SK-N-SH (cell line): Measurements from ENCODE around the gene PTPRK.

Experiments used
- CTCF ChIP-seq: fragments of 200-600 bp; sonication (generic); IDR thresholded peaks from 2 replicates; pipeline ENCODE4 v1.6.1; 2017; ENCODE audit warnings: antibody characterized with exemption, mild to moderate bottlenecking, moderate library complexity
- EP300 ChIP-seq, 2 experiments: IDR thresholded peaks; 2 replicates each; pipeline versions ENCODE4 v1.4.0 to v1.6.1; 2012; ENCODE audit warnings: borderline replicate concordance in 1 of 2, low read depth in 1 of 2, low read length in 1 of 2
- EZH2phosphoT487 ChIP-seq: fragments of 200-600 bp; sonication (generic); IDR thresholded peaks from 2 replicates; pipeline ENCODE4 v1.6.1; 2017; ENCODE audit warnings: low read depth, mixed run types, mild to moderate bottlenecking, antibody characterized with exemption, moderate library complexity, borderline replicate concordance
- GABPA ChIP-seq: IDR thresholded peaks from 2 replicates; pipeline ENCODE4 v1.4.0; 2012; ENCODE audit warnings: low read depth, mild to moderate bottlenecking
- GATA2 ChIP-seq: sonication (generic); formaldehyde crosslinking; IDR thresholded peaks from 2 replicates; pipeline ENCODE4 v1.5.0; 2020; ENCODE audit warnings: mild to moderate bottlenecking, missing genetic modification reagents
- MXI1 ChIP-seq: IDR thresholded peaks from 2 replicates; pipeline ENCODE4 v1.6.1; 2012; ENCODE audit warnings: mild to moderate bottlenecking, low read depth, low read length, improper control_type of control experiment
- POLR2AphosphoS5 ChIP-seq: IDR thresholded peaks from 2 replicates; pipeline ENCODE4 v1.6.1; 2012; ENCODE audit warnings: low read depth, low read length
- TCF12 ChIP-seq: IDR thresholded peaks from 2 replicates; pipeline ENCODE4 v1.4.0; 2012

- no peak for TF ChIP-seq GABPA
- no peak for TF ChIP-seq CTCF
- no peak for TF ChIP-seq EZH2phosphoT487
- no peak for TF ChIP-seq TCF12
- no peak for TF ChIP-seq POLR2AphosphoS5
- TF ChIP-seq MXI1, result no peak
- no peak for TF ChIP-seq EP300 (IDR thresholded peaks at IDR 0.05; ENCODE audit: borderline replicate concordance in 1 of 2, low read depth in 1 of 2, low read length in 1 of 2)
- TF ChIP-seq GATA2 (CRISPR knock-in tag), result no peak
These were observed 268.7 kb downstream of the PTPRK start for GRCh38 chr6:128251445-128252340.
